GM12878 (cell line): ENCODE data around the gene DNHD1.

ENCODE experiments used
- CTCF ChIP-seq, 3 experiments: IDR thresholded peaks in 2 of 3; conservative IDR thresholded peaks in 1 of 3; 2 replicates each; pipeline ENCODE4 v1.5.1; 2011; ENCODE audit warnings: low read depth in 3 of 3, low read length in 3 of 3, mild to moderate bottlenecking in 3 of 3, control low read depth in 2 of 3, moderate library complexity in 2 of 3, inconsistent platforms in 1 of 3, mixed read lengths in 1 of 3; ENCODE audit not compliant: control insufficient read depth in 2 of 3, insufficient read depth in 1 of 3; ENCODE audit errors: extremely low read depth in 1 of 3
- EP300 ChIP-seq, 2 experiments: fragments of 150-350 bp in 1 of 2; IDR thresholded peaks; 2 replicates each; pipeline ENCODE4 v1.6.1; 2011 to 2012; ENCODE audit warnings: low read depth in 2 of 2, low read length in 2 of 2, borderline replicate concordance in 1 of 2, improper control_type of control experiment in 1 of 2, inconsistent platforms in 1 of 2; ENCODE audit not compliant: control insufficient read depth in 1 of 2
- EZH2 ChIP-seq: IDR thresholded peaks from 2 replicates; pipeline ENCODE4 v1.6.1; 2012; ENCODE audit warnings: low read depth, mild to moderate bottlenecking, control low read depth, inconsistent platforms, low read length, borderline replicate concordance; ENCODE audit not compliant: control insufficient read depth
- JUND ChIP-seq: IDR thresholded peaks from 2 replicates; pipeline ENCODE4 v1.6.1; 2012; ENCODE audit warnings: low read depth, mild to moderate bottlenecking, low read length, improper control_type of control experiment, moderate library complexity
- MYB ChIP-seq: fragments of 150-350 bp; IDR thresholded peaks from 2 replicates; pipeline ENCODE4 v1.6.1; 2014; ENCODE audit warnings: mild to moderate bottlenecking, low read depth, low read length, borderline replicate concordance
- POLR2A ChIP-seq: IDR thresholded peaks from 2 replicates; pipeline ENCODE4 v1.6.1; 2011; ENCODE audit warnings: low read depth, mild to moderate bottlenecking, low read length
- POLR2AphosphoS5 ChIP-seq: IDR thresholded peaks from 2 replicates; pipeline ENCODE4 v1.6.1; 2011; ENCODE audit warnings: mild to moderate bottlenecking, low read length, inconsistent platforms
- USF1 ChIP-seq: IDR thresholded peaks from 2 replicates; pipeline ENCODE4 v1.6.1; 2011; ENCODE audit warnings: borderline replicate concordance, low read depth, mild to moderate bottlenecking, moderate library complexity, mixed read lengths, low read length; ENCODE audit not compliant: insufficient read depth; ENCODE audit errors: extremely low read length

- TF ChIP-seq POLR2AphosphoS5 (no peak), EP300 (IDR thresholded peaks at IDR 0.05; ENCODE audit: borderline replicate concordance in 1 of 2, control insufficient read depth in 1 of 2, low read depth in 2 of 2, low read length in 2 of 2) (no peak), MYB (no peak), USF1 (no peak), EZH2 (no peak), CTCF (IDR thresholded peaks at IDR 0.05 in 2 of 3, conservative IDR thresholded peaks at IDR 0.05 in 1 of 3; ENCODE audit: control insufficient read depth in 2 of 3, extremely low read depth in 1 of 3, insufficient read depth in 1 of 3, low read depth in 3 of 3, low read length in 3 of 3) (no peak), POLR2A (no peak), JUND (no peak)
Measured at GRCh38 chr11:6602096-6602940, 105.2 kb downstream of the DNHD1 start.
